ENCODE results near the gene BTBD6.
A peak's percentile ranks its signal among the peaks of the same experiment; 100 is the strongest.
"Not testable (repeated sequence)": the region's sequence is repeated elsewhere in the genome, so short reads cannot be mapped to it uniquely, and the experiment has no call there.

BTBD6 gene

DNA sequence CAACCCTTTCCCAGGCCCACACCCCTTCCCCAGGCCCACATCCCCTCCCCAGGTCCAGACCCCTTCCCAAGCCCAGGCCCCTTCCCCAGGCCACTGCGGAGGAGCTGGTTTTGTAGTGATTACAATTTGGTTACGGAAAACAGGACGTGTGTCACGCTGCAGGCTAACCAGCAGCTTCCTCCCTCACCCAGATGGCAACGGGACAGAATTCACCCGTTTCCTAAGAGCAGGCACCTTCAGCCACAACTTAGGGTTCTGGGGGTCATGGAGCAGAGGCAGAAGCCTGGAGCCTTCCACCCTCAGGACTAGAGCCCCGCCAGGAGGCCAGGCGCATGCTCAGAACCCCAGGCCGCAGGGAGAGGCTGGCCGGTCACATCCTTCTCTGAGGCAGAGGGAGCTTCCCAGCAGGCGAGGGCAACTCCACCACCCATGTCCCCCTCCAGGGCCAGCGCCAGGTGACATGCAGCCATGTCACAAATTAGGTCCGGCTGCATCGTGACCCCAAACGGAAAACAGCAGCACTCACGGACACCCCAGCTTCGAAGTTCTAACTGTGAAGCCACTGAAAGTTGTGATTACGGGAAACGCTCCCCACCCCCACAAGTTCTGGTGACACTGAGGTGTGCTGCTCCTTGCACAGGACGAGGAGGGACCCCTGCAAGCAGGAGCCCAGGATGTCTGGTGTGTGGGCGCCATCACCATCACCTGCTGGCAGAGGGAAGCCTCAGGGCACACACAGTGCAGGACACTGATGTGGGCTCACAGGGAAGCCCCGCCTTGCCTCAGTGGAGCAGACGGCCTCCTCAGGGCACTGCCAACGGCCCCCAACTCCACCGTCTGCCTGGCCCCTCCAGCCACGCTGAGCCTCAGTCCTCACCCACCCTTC lies 44.7 kb downstream of the BTBD6 start:
- Histone ChIP-seq H3K27me3 (ENCODE audit: low read depth) (no peaks in the 10 kb centered on the region), H3K9me3 (no peaks in the 10 kb centered on the region), H3K36me3 (replicated peaks) (no peaks in the 10 kb centered on the region), H3K4me3 (no peak overlapping the region), H3K4me1 (no peaks in the 10 kb centered on the region)
- DNase-seq (ENCODE audit: low spot score in 2 of 2), result no peak
- in situ Hi-C loops (cut with MboI; ENCODE audit: low sequenced_read_pairs), result no loop called here

- DNase-seq (ENCODE audit: low spot score in 2 of 2), result no peak
- in situ Hi-C loops (cut with MboI; ENCODE audit: low sequenced_read_pairs), result no loop called here
- H3K4me3 ChIP-seq, result no peak overlapping the region
Observed at GRCh38 chr14:105294142-105294597, 45.8 kb downstream of the BTBD6 start.

DNA sequence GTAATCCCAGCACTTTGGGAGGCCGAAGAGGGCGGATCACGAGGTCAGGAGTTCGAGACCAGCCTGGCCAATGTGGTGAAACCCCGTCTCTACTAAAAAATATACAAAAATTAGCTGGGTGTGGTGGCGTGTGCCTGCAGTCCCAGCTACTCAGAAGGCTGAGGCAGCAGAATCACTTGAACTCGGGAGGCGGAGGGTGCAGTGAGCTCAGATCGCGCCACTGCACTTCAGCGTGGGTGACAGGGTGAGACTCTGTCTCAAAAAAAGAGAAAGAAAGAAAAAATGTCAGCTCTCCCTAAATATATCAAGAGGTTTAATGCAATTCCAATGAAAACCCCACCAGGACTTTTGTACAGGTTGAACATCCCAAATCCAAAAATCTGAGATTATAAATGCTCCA lies 49.0 kb downstream of the BTBD6 start:
- in situ Hi-C loops (cut with MboI; ENCODE audit: low sequenced_read_pairs); H3K36me3 ChIP-seq (replicated peaks); H3K27me3 ChIP-seq (ENCODE audit: low read depth); H3K4me1 ChIP-seq; H3K4me3 ChIP-seq; H3K9me3 ChIP-seq; DNase-seq (ENCODE audit: low spot score in 2 of 2): not testable (repeated sequence)

More at GRCh38 chr14:105294142-105294597, 45.8 kb downstream of the BTBD6 start:
- Histone ChIP-seq H3K36me3 (replicated peaks) (no peaks in the 10 kb centered on the region), H3K4me1 (peaks cover 2% of the 10 kb centered on the region; the same call in 1 of the 2 replicates), H3K27me3 (ENCODE audit: low read depth) (no peaks in the 10 kb centered on the region), H3K9me3 (no peaks in the 10 kb centered on the region)

DNA sequence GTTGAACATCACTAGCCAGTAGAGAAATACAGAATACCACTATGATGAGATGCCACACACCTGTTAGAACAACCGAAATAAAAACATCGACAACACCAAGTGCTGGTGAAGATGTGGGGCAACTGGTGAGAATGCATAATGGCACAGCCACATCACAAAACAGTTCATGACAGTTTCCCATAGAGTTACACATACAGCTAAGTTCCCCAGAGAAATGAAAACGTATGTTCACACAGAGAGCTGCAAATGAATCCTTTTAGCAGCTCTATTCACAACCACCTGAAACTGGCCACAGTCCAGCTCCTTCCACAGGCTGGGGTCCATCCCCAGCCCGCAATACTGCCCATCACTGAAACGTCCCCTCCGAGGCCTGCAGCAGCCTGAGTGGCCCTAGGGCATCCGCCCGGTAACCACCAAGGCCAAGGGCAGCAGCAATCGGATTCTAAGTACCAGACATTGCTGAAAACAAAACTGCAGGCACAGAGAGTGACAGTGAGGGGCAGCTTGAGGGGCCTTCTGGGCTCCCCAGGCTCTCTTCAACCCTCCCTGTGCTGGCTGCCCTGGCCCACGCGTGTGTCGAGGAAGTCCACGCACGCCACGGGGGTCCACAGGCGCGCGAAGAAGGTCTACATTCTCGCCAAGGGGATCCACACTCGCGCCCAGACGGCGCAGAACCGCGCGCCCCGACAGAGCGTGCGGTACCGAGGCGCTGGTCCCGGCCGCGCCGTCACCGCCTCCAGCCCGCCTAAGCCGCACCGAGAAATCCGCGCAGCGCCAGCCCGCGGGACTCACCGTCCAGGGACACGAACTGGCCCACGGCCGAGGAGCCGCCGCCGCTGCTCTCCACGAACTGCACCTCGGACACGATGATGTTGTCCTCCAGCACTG lies 51.6 kb downstream of the BTBD6 start:
- Histone ChIP-seq H3K4me1 (peaks cover 6% of the 10 kb centered on the region), H3K9me3 (no peaks in the 10 kb centered on the region), H3K27me3 (ENCODE audit: low read depth) (no peaks in the 10 kb centered on the region), H3K4me3 (peak overlapping the region; percentile 72), H3K36me3 (replicated peaks) (no peaks in the 10 kb centered on the region)
- in situ Hi-C loops (cut with MboI; ENCODE audit: low sequenced_read_pairs), result no loop called here
- DNase-seq (ENCODE audit: low spot score in 2 of 2), result peak; percentile 13 to 32
